HepG2 (cell line): ENCODE data around the gene GNA15. TPM values are rescaled to one million over a fixed set of nuclear protein-coding genes. Genes with fewer than 3 reads are reported as not detected.

Experiments used
- AGO1 ChIP-seq: fragments of 200-400 bp; formaldehyde crosslinking; IDR thresholded peaks from 2 replicates; pipeline ENCODE4 v1.6.1; 2017; ENCODE audit warnings: mild to moderate bottlenecking, low read depth, low read length, moderate library complexity; ENCODE audit not compliant: poor library complexity, severe bottlenecking
- GLI4 ChIP-seq: sonication (generic); formaldehyde crosslinking; IDR thresholded peaks from 2 replicates; pipeline ENCODE4 v1.5.1; 2020; ENCODE audit warnings: missing genetic modification reagents, mild to moderate bottlenecking, moderate library complexity, borderline replicate concordance
- HDAC2 ChIP-seq: sonication (generic); formaldehyde crosslinking; IDR thresholded peaks from 2 replicates; pipeline ENCODE4 v1.4.0; 2020; ENCODE audit warnings: missing genetic modification reagents
- HOXD1 ChIP-seq: sonication (generic); formaldehyde crosslinking; IDR thresholded peaks from 2 replicates; pipeline ENCODE4 v1.5.0; 2020; ENCODE audit warnings: missing genetic modification reagents
- KAT8 ChIP-seq: IDR thresholded peaks from 2 replicates; pipeline ENCODE4 v1.6.1; 2016; ENCODE audit warnings: missing genetic modification reagents, missing compliant biosample characterization
- KLF9 ChIP-seq: IDR thresholded peaks from 2 replicates; pipeline ENCODE4 v1.6.1; 2016; ENCODE audit warnings: low read depth
- MTA3 ChIP-seq: sonication (generic); formaldehyde crosslinking; IDR thresholded peaks from 2 replicates; pipeline ENCODE4 v1.4.0; 2020; ENCODE audit warnings: missing genetic modification reagents
- MYC ChIP-seq: sonication (generic); formaldehyde crosslinking; IDR thresholded peaks from 2 replicates; pipeline ENCODE4 v1.9.0; 2021; ENCODE audit warnings: missing genetic modification reagents, borderline replicate concordance
- MZF1 ChIP-seq: sonication (generic); formaldehyde crosslinking; IDR thresholded peaks from 2 replicates; pipeline ENCODE4 v1.8.1; 2023; ENCODE audit warnings: mild to moderate bottlenecking, missing genetic modification reagents, borderline replicate concordance
- NFATC3 ChIP-seq: sonication (generic); formaldehyde crosslinking; IDR thresholded peaks from 2 replicates; pipeline ENCODE4 v1.5.1; 2020; ENCODE audit warnings: mild to moderate bottlenecking, missing genetic modification reagents
- RORA ChIP-seq: sonication (generic); formaldehyde crosslinking; IDR thresholded peaks from 2 replicates; pipeline ENCODE4 v1.5.0; 2020; ENCODE audit warnings: mild to moderate bottlenecking, missing genetic modification reagents, moderate library complexity
- SOX13 ChIP-seq, 3 experiments: fragments of 450-650 bp in 1 of 3; sonication (generic) in 1 of 3; formaldehyde crosslinking in 1 of 3; IDR thresholded peaks in 2 of 3; conservative IDR thresholded peaks in 1 of 3; 2 replicates each; pipeline versions ENCODE4 v1.5.0 to v1.6.1; 2016 to 2020; ENCODE audit warnings: antibody characterized with exemption in 1 of 3, mild to moderate bottlenecking in 1 of 3, missing compliant biosample characterization in 1 of 3, missing genetic modification reagents in 1 of 3, moderate library complexity in 1 of 3
- SPEN ChIP-seq: sonication (generic); formaldehyde crosslinking; IDR thresholded peaks from 2 replicates; pipeline ENCODE4 v1.5.1; 2020; ENCODE audit warnings: low read depth, mild to moderate bottlenecking, missing genetic modification reagents
- TARDBP ChIP-seq: sonication (generic); formaldehyde crosslinking; IDR thresholded peaks from 2 replicates; pipeline ENCODE4 v1.8.0; 2022; ENCODE audit warnings: mild to moderate bottlenecking, missing genetic modification reagents
- XRCC5 ChIP-seq: fragments of 200-400 bp; formaldehyde crosslinking; optimal IDR thresholded peaks from 2 replicates; pipeline ENCODE3; 2017; ENCODE audit warnings: mild to moderate bottlenecking, low read length
- ZFP82 ChIP-seq: sonication (generic); formaldehyde crosslinking; IDR thresholded peaks from 2 replicates; pipeline ENCODE4 v1.5.1; 2020; ENCODE audit warnings: mild to moderate bottlenecking, missing genetic modification reagents, borderline replicate concordance
- ZNF101 ChIP-seq: sonication (generic); formaldehyde crosslinking; IDR thresholded peaks from 2 replicates; pipeline ENCODE4 v1.4.0; 2020; ENCODE audit warnings: mild to moderate bottlenecking, low read depth, missing genetic modification reagents, borderline replicate concordance
- ZNF224 ChIP-seq: sonication (generic); formaldehyde crosslinking; IDR thresholded peaks from 2 replicates; pipeline ENCODE4 v1.5.0; 2020; ENCODE audit warnings: mild to moderate bottlenecking, missing genetic modification reagents
- ZNF430 ChIP-seq: sonication (generic); formaldehyde crosslinking; IDR thresholded peaks from 2 replicates; pipeline ENCODE4 v1.9.0; 2021; ENCODE audit warnings: mild to moderate bottlenecking, missing genetic modification reagents
- ZNF850 ChIP-seq: sonication (generic); formaldehyde crosslinking; conservative IDR thresholded peaks from 2 replicates; pipeline ENCODE4 v1.9.0; 2021; ENCODE audit warnings: mild to moderate bottlenecking, missing genetic modification reagents
- ZNF883 ChIP-seq: sonication (generic); formaldehyde crosslinking; IDR thresholded peaks from 2 replicates; pipeline ENCODE4 v1.5.1; 2020; ENCODE audit warnings: mild to moderate bottlenecking, missing genetic modification reagents; ENCODE audit errors: not compliant biosample characterization
- polyA plus RNA-seq, 8 experiments: library from polyadenylated mRNA; depleted of rRNA in 3 of 8; stranded (reverse) in 7 of 8; unstranded in 1 of 8; fragments of >200 nt; fragmentation: Illumina TruSeq in 4 of 8; extraction: Trizol in 4 of 8; gene quantifications; 2 replicates each; pipeline versions ENCODE4 v1.2.1 to v1.2.3, GENCODE V29; 2011 to 2016; ENCODE audit warnings: low read depth in 4 of 8, missing spikeins in 1 of 8, mixed read lengths in 1 of 8; ENCODE audit not compliant: insufficient read depth in 1 of 8
- total RNA-seq, 5 experiments: library from RNA; depleted of rRNA; stranded (reverse); fragments of >200 nt; fragmentation: Illumina TruSeq; extraction: Trizol; gene quantifications; 2 replicates each; pipeline ENCODE4 v1.2.3, GENCODE V29; 2016; ENCODE audit warnings: low read depth in 1 of 5
- TF ChIP-seq, protein P1 (sequence below): sonication (generic); formaldehyde crosslinking; IDR thresholded peaks from 2 replicates; pipeline ENCODE4 v1.4.0; 2020; ENCODE audit warnings: low read depth, mild to moderate bottlenecking, missing genetic modification reagents
- TF ChIP-seq, protein P2 (sequence below): sonication (generic); formaldehyde crosslinking; IDR thresholded peaks from 2 replicates; pipeline ENCODE4 v1.9.0; 2021; ENCODE audit warnings: missing genetic modification reagents, mild to moderate bottlenecking, borderline replicate concordance
- TF ChIP-seq, protein P3 (sequence below): sonication (generic); formaldehyde crosslinking; IDR thresholded peaks from 2 replicates; pipeline ENCODE4 v1.4.0; 2020; ENCODE audit warnings: missing genetic modification reagents
- TF ChIP-seq, protein P4 (sequence below): sonication (generic); formaldehyde crosslinking; IDR thresholded peaks from 2 replicates; pipeline ENCODE4 v1.4.0; 2020; ENCODE audit warnings: missing genetic modification reagents

The GNA15 gene
- total and polyA plus RNA-seq, 2 of the 13 experiments (the other 11 are each of a cell fraction or from before 2014, with no cell fraction given): not detected

DNA sequence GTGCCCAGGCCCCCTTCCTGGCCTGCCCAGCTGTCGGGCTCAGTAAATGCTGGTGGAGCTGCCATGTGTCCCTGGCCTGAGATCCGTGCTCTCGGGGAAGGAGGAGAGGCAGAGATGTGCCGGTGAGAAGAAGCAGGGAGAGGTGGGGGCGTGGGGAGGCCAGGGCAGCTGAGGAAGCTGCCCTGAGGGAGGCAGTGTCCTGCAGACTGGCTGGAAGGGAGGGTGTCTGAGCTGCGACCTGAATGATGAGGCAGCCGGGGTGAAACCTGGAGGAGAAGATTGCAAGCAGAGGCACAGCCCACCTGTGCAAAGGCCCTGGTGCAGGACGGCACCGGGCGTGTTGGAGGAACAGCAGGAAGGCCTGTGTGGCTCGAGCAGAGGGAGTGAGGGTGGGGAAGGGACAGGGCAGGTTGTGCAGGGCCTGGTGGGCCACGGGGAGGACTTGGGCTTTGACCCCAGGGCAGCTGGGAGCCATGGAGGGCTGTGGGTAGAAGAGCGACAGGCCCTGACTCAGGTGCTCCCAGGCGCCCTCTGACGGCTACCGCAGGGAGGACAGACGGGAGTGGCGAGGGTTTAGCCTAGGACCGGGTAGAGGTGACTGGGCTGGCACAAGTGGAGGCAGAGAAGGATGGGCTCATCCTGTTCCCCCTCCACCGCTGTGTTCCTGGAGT lies 74.6 kb downstream of the GNA15 start (continued):
- TF ChIP-seq MYC (0 out of 2 replicates have a peak, but pooled peaks have one; percentile 42), KLF9 (no peak), RORA (no peak), AGO1 (peak; percentile 92), ZNF850 (CRISPR knock-in tag) (no peak), KAT8 (CRISPR knock-in tag) (no peak), XRCC5 (peak; percentile 64), HDAC2 (CRISPR knock-in tag) (no peak), SPEN (CRISPR knock-in tag) (no peak), HOXD1 (CRISPR knock-in tag) (no peak), SOX13 (IDR thresholded peaks at IDR 0.05) (no peak), SOX13 (CRISPR knock-in tag; conservative IDR thresholded peaks at IDR 0.05 in 1 of 2, IDR thresholded peaks at IDR 0.05 in 1 of 2) (no peak), ZNF430 (CRISPR knock-in tag) (0 out of 2 replicates have a peak, but pooled peaks have one; percentile 33), ZFP82 (CRISPR knock-in tag) (no peak), MZF1 (CRISPR knock-in tag) (no peak), MTA3 (CRISPR knock-in tag) (no peak), GLI4 (CRISPR knock-in tag) (no peak), ZNF101 (CRISPR knock-in tag) (no peak), ZNF883 (CRISPR knock-in tag) (peak; percentile 20), TARDBP (CRISPR knock-in tag) (no peak), NFATC3 (CRISPR knock-in tag) (no peak), ZNF224 (CRISPR knock-in tag) (no peak)
- TF ChIP-seq, protein P1, sequence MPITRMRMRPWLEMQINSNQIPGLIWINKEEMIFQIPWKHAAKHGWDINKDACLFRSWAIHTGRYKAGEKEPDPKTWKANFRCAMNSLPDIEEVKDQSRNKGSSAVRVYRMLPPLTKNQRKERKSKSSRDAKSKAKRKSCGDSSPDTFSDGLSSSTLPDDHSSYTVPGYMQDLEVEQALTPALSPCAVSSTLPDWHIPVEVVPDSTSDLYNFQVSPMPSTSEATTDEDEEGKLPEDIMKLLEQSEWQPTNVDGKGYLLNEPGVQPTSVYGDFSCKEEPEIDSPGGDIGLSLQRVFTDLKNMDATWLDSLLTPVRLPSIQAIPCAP: no peak
- TF ChIP-seq, protein P2, sequence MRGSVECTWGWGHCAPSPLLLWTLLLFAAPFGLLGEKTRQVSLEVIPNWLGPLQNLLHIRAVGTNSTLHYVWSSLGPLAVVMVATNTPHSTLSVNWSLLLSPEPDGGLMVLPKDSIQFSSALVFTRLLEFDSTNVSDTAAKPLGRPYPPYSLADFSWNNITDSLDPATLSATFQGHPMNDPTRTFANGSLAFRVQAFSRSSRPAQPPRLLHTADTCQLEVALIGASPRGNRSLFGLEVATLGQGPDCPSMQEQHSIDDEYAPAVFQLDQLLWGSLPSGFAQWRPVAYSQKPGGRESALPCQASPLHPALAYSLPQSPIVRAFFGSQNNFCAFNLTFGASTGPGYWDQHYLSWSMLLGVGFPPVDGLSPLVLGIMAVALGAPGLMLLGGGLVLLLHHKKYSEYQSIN: no peak
- TF ChIP-seq, protein P3, sequence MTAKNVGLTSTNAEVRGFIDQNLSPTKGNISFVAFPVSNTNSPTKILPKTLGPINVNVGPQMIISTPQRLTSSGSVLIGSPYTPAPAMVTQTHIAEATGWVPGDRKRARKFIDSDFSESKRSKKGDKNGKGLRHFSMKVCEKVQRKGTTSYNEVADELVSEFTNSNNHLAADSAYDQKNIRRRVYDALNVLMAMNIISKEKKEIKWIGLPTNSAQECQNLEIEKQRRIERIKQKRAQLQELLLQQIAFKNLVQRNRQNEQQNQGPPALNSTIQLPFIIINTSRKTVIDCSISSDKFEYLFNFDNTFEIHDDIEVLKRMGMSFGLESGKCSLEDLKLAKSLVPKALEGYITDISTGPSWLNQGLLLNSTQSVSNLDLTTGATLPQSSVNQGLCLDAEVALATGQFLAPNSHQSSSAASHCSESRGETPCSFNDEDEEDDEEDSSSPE: no peak
- TF ChIP-seq, protein P4, sequence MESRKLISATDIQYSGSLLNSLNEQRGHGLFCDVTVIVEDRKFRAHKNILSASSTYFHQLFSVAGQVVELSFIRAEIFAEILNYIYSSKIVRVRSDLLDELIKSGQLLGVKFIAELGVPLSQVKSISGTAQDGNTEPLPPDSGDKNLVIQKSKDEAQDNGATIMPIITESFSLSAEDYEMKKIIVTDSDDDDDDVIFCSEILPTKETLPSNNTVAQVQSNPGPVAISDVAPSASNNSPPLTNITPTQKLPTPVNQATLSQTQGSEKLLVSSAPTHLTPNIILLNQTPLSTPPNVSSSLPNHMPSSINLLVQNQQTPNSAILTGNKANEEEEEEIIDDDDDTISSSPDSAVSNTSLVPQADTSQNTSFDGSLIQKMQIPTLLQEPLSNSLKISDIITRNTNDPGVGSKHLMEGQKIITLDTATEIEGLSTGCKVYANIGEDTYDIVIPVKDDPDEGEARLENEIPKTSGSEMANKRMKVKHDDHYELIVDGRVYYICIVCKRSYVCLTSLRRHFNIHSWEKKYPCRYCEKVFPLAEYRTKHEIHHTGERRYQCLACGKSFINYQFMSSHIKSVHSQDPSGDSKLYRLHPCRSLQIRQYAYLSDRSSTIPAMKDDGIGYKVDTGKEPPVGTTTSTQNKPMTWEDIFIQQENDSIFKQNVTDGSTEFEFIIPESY (CRISPR knock-in tag): no peak
